Measurements from ENCODE around the gene TUBB. TPM values are rescaled to one million over a fixed set of nuclear protein-coding genes. Genes with fewer than 3 reads are reported as not detected.

The TUBB gene
- polyA plus RNA-seq, 3 donors, result 1,231 to 1,298 (median 1,262) TPM

Other genes starting within 250 kb of the TUBB start
- 100 to 1,000 TPM; 114 to 118 (median 114) TPM for gene HLA-E, start 230.8 kb upstream of the TUBB start, polyA plus RNA-seq (ENCODE audit: insufficient read length in 3 of 3)
- 10 to 100 TPM; 75.7 to 89.8 (median 80.4) TPM for gene GNL1, start 163.9 kb upstream of the TUBB start, polyA plus RNA-seq (ENCODE audit: insufficient read length in 3 of 3)
- 10 to 100 TPM; 29.5 to 31.5 (median 30.2) TPM for gene PRR3, start 163.1 kb upstream of the TUBB start, polyA plus RNA-seq (ENCODE audit: insufficient read length in 3 of 3)
- gene ABCF1, start 148.9 kb upstream of the TUBB start, polyA plus RNA-seq (ENCODE audit: insufficient read length in 3 of 3), result 10 to 100 TPM; 71.2 to 76.2 (median 73.3) TPM
- 10 to 100 TPM; 48.0 to 51.6 (median 48.1) TPM for gene PPP1R10, start 103.1 kb upstream of the TUBB start, polyA plus RNA-seq (ENCODE audit: insufficient read length in 3 of 3)
- 10 to 100 TPM; 63.7 to 66.9 (median 65.8) TPM for gene MRPS18B, start 102.5 kb upstream of the TUBB start, polyA plus RNA-seq (ENCODE audit: insufficient read length in 3 of 3)
- gene ATAT1, start 93.5 kb upstream of the TUBB start, polyA plus RNA-seq (ENCODE audit: insufficient read length in 3 of 3), result 10 to 100 TPM; 26.7 to 31.8 (median 29.2) TPM
- 10 to 100 TPM; 17.3 to 19.6 (median 17.5) TPM for gene C6orf136, start 73.2 kb upstream of the TUBB start, polyA plus RNA-seq (ENCODE audit: insufficient read length in 3 of 3)
- gene DHX16, start 47.3 kb upstream of the TUBB start, polyA plus RNA-seq (ENCODE audit: insufficient read length in 3 of 3), result 10 to 100 TPM; 43.5 to 46.2 (median 45.6) TPM
- gene PPP1R18, start 33.7 kb upstream of the TUBB start, polyA plus RNA-seq (ENCODE audit: insufficient read length in 3 of 3), result 10 to 100 TPM; 34.4 to 38.4 (median 34.4) TPM
- gene NRM, start 29.4 kb upstream of the TUBB start, polyA plus RNA-seq (ENCODE audit: insufficient read length in 3 of 3), result 10 to 100 TPM; 32.5 to 33.4 (median 33.0) TPM
- 10 to 100 TPM; 33.5 to 43.4 (median 35.6) TPM for gene MDC1, start 3.1 kb upstream of the TUBB start, polyA plus RNA-seq (ENCODE audit: insufficient read length in 3 of 3)
- 100 to 1,000 TPM; 134 to 154 (median 141) TPM for gene FLOT1, start 22.3 kb downstream of the TUBB start, polyA plus RNA-seq (ENCODE audit: insufficient read length in 3 of 3)
- 10 to 100 TPM; 17.9 to 24.5 (median 23.3) TPM for gene IER3, start 24.2 kb downstream of the TUBB start, polyA plus RNA-seq (ENCODE audit: insufficient read length in 3 of 3)
- 100 to 1,000 TPM; 139 to 163 (median 149) TPM for gene DDR1, start 164.2 kb downstream of the TUBB start, polyA plus RNA-seq (ENCODE audit: insufficient read length in 3 of 3)
- 10 to 100 TPM; 36.1 to 44.6 (median 37.2) TPM for gene GTF2H4, start 187.9 kb downstream of the TUBB start, polyA plus RNA-seq (ENCODE audit: insufficient read length in 3 of 3)
- 10 to 100 TPM; 25.6 to 35.0 (median 30.1) TPM for gene VARS2, start 193.9 kb downstream of the TUBB start, polyA plus RNA-seq (ENCODE audit: insufficient read length in 3 of 3)
- 1 to 10 TPM in 2 of 3 donors, under 1 TPM in 1; 0.29 to 1.2 (median 1.1) TPM for gene SFTA2, start 211.8 kb downstream of the TUBB start, polyA plus RNA-seq (ENCODE audit: insufficient read length in 3 of 3)
- under 1 TPM; 0.03 to 0.07 (median 0.06) TPM for gene MUCL3, start 220.6 kb downstream of the TUBB start, polyA plus RNA-seq (ENCODE audit: insufficient read length in 3 of 3)